ENCODE measurements around the gene RGS2. TPM values are rescaled to one million over a fixed set of nuclear protein-coding genes. Genes with fewer than 3 reads are reported as not detected.

Gene RGS2, protein sequence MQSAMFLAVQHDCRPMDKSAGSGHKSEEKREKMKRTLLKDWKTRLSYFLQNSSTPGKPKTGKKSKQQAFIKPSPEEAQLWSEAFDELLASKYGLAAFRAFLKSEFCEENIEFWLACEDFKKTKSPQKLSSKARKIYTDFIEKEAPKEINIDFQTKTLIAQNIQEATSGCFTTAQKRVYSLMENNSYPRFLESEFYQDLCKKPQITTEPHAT
- total RNA-seq (2021; ENCODE audit: unreplicated experiment) (4.5 TPM), Bru-seq, nascent RNA (percentile 58 among the genes with signal in this experiment), BruChase-seq, experiment 1, labeled RNA remaining after a 2-hour chase (percentile 43 among the genes with signal in this experiment), BruChase-seq, experiment 2, labeled RNA remaining after a 6-hour chase (percentile 33 among the genes with signal in this experiment)
- polyA plus RNA-seq (2012; ENCODE audit: insufficient read length) = 19.5 TPM
- long read RNA-seq, partial matches to known transcripts = 1 of 3 reads
- long read RNA-seq, other reads (novel, unspliced or antisense) = 0 of 3 reads

DNA sequence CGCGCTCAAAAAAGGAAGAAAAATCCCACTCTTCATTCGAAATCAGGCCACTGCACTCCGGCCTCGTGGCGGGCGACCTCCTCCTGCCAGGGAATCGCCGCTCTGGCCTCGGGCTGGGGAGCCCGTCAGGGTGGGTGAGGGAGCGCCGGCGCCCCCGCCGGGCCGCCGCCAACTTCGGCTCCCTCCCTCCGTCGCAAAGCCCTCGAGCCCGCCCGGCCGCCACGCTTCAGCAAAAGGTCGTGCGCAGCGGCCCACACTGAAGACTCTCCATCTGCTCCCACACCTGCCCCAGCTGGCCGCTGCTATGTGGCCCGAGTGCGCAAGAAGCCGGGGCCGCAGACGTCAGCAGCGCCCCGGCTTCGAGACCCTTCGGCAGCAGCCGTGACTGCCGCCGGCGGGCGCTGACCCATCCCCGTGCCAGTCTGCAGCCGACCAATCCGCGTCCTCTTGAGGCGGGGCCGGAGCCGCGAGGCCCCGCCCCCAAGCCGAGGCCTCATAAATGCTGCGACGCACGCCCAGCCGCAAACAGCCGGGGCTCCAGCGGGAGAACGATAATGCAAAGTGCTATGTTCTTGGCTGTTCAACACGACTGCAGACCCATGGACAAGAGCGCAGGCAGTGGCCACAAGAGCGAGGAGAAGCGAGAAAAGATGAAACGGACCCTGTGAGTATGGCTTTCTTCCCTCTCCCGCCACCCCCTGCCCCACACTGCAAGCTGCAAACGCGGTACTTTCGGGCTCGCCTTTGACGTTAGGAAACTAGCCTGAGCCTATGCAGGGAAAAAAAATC is at the start of gene RGS2:
Gene RGS2, plus strand, starts transcription at position 522 of the 789 bp plus-strand sequence. Its CDS starts 33 bp downstream, at position 555.
- POLR2A ChIA-PET = no interaction called here
- intact Hi-C loops (cut with micrococcal nuclease; ENCODE audit: unreplicated experiment) (loop anchor here (5.0 kb wide), 1 partner anchor 331 kb away; no protein-coding TSS in a partner anchor), in situ Hi-C loops (cut with HindIII; ENCODE audit: low pct_unique_long_range_greater_than_20kb, low sequenced_read_pairs) (no loop called here)
- DNase-seq (ENCODE audit: low read depth, low spot score) (peak; percentile 56), ATAC-seq (peak; percentile 98)
- Histone ChIP-seq H3K4me1 (ENCODE audit: control insufficient read depth, insufficient read depth, low read length) (peaks cover 17% of the 10 kb centered on the region), H3K27me3 (ENCODE audit: control insufficient read depth, insufficient read depth, low read length) (no peaks in the 10 kb centered on the region), H3K36me3 (ENCODE audit: control insufficient read depth, insufficient read depth, low read length) (no peaks in the 10 kb centered on the region; the same call in 1 of the 2 replicates), H3K27ac (ENCODE audit: low read length) (peak within 1 kb of the TSS; percentile 42; the same call in 1 of the 2 replicates), H3K9me3 (ENCODE audit: control insufficient read depth, insufficient read depth, low read depth, low read length) (no peaks in the 10 kb centered on the region), H3K4me3 (ENCODE audit: low read depth in 2 of 2, low read length in 2 of 2) (peak within 1 kb of the TSS; percentile 76 to 83)
- BruUV-seq (replicated peaks) = no TSS peak
- CTCF ChIA-PET = interaction anchor here (0.7 to 3.2 kb wide), 2 partner anchors 130 to 211 kb away, joined by 4 to 10 read pairs; no protein-coding TSS in a partner anchor
- TF ChIP-seq SIN3A (IDR thresholded peaks at IDR 0.05; ENCODE audit: borderline replicate concordance, insufficient read depth, low read depth, low read length) = 0 out of 2 replicates have a peak, but pooled peaks have one; percentile 21
- peak; percentile 86 for TF ChIP-seq POLR2AphosphoS5 (IDR thresholded peaks at IDR 0.05; ENCODE audit: low read depth, low read length)
- TF ChIP-seq, protein P1, sequence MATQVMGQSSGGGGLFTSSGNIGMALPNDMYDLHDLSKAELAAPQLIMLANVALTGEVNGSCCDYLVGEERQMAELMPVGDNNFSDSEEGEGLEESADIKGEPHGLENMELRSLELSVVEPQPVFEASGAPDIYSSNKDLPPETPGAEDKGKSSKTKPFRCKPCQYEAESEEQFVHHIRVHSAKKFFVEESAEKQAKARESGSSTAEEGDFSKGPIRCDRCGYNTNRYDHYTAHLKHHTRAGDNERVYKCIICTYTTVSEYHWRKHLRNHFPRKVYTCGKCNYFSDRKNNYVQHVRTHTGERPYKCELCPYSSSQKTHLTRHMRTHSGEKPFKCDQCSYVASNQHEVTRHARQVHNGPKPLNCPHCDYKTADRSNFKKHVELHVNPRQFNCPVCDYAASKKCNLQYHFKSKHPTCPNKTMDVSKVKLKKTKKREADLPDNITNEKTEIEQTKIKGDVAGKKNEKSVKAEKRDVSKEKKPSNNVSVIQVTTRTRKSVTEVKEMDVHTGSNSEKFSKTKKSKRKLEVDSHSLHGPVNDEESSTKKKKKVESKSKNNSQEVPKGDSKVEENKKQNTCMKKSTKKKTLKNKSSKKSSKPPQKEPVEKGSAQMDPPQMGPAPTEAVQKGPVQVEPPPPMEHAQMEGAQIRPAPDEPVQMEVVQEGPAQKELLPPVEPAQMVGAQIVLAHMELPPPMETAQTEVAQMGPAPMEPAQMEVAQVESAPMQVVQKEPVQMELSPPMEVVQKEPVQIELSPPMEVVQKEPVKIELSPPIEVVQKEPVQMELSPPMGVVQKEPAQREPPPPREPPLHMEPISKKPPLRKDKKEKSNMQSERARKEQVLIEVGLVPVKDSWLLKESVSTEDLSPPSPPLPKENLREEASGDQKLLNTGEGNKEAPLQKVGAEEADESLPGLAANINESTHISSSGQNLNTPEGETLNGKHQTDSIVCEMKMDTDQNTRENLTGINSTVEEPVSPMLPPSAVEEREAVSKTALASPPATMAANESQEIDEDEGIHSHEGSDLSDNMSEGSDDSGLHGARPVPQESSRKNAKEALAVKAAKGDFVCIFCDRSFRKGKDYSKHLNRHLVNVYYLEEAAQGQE (IDR thresholded peaks at IDR 0.05; ENCODE audit: insufficient read depth in 1 of 2, low read depth in 2 of 2, low read length in 1 of 2) = no peak
- TF ChIP-seq, protein P2, sequence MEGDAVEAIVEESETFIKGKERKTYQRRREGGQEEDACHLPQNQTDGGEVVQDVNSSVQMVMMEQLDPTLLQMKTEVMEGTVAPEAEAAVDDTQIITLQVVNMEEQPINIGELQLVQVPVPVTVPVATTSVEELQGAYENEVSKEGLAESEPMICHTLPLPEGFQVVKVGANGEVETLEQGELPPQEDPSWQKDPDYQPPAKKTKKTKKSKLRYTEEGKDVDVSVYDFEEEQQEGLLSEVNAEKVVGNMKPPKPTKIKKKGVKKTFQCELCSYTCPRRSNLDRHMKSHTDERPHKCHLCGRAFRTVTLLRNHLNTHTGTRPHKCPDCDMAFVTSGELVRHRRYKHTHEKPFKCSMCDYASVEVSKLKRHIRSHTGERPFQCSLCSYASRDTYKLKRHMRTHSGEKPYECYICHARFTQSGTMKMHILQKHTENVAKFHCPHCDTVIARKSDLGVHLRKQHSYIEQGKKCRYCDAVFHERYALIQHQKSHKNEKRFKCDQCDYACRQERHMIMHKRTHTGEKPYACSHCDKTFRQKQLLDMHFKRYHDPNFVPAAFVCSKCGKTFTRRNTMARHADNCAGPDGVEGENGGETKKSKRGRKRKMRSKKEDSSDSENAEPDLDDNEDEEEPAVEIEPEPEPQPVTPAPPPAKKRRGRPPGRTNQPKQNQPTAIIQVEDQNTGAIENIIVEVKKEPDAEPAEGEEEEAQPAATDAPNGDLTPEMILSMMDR (IDR thresholded peaks at IDR 0.05) = peak; percentile 9; the same call in 1 of the 2 replicates
- peak; percentile 42; the same call in 1 of the 2 replicates for TF ChIP-seq TCF7L2 (IDR thresholded peaks at IDR 0.05; ENCODE audit: low read depth, low read length)

DNA sequence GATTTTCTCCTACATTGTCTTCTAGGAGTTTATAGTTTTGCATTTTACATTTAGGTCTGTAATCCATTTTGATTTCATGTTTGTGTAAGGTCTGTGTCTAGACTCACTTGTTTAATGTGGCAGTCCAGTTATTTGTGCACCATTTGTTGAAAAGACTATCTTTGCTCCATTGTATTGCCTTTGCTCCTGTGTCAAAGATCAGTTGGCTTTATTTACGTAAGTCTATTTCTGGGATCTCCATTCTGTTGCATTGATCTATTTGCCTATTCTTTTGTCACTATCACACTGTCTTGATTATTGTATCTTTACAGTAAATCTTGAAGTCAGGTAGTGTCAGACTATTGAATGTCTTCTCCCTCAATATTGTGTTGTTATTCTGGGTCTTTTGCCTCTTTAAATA is 49.7 kb upstream of the RGS2 start:
- in situ Hi-C loops (cut with HindIII; ENCODE audit: low pct_unique_long_range_greater_than_20kb, low sequenced_read_pairs) = no loop called here
- no peaks in the 10 kb centered on the region for H3K36me3 ChIP-seq (ENCODE audit: control insufficient read depth, insufficient read depth, low read length)

More for the DNA sequence above, 49.7 kb upstream of the RGS2 start:
- DNase-seq (ENCODE audit: low read depth, low spot score) = no peak
- Histone ChIP-seq H3K4me3 (ENCODE audit: low read depth in 2 of 2, low read length in 2 of 2) (no peak overlapping the region), H3K27ac (ENCODE audit: low read length) (no peak overlapping the region), H3K9me3 (ENCODE audit: control insufficient read depth, insufficient read depth, low read depth, low read length) (no peaks in the 10 kb centered on the region), H3K4me1 (ENCODE audit: control insufficient read depth, insufficient read depth, low read length) (no peaks in the 10 kb centered on the region), H3K27me3 (ENCODE audit: control insufficient read depth, insufficient read depth, low read length) (no peaks in the 10 kb centered on the region; the same call in 1 of the 2 replicates)
- ChIA-PET CTCF (no interaction called here), POLR2A (no interaction called here)
- no TSS peak for BruUV-seq (replicated peaks)
- no peak for ATAC-seq
- TF ChIP-seq, protein P1 (IDR thresholded peaks at IDR 0.05; ENCODE audit: insufficient read depth in 1 of 2, low read depth in 2 of 2, low read length in 1 of 2) = no peak
- TF ChIP-seq SIN3A (IDR thresholded peaks at IDR 0.05; ENCODE audit: borderline replicate concordance, insufficient read depth, low read depth, low read length) = no peak
- TF ChIP-seq TCF7L2 (IDR thresholded peaks at IDR 0.05; ENCODE audit: low read depth, low read length) = no peak
- TF ChIP-seq, protein P2 (IDR thresholded peaks at IDR 0.05) = no peak
- TF ChIP-seq POLR2AphosphoS5 (IDR thresholded peaks at IDR 0.05; ENCODE audit: low read depth, low read length) = no peak
- intact Hi-C loops (cut with micrococcal nuclease; ENCODE audit: unreplicated experiment) = no loop called here
